C4-2B (cell line): ENCODE measurements around the gene CSMD2.

Source experiments
- CTCF ChIP-seq: fragments of 450-650 bp; conservative IDR thresholded peaks from 2 replicates; pipeline ENCODE4 v1.5.1; 2017; ENCODE audit warnings: mild to moderate bottlenecking
- ZFX ChIP-seq: fragments of 450-650 bp; IDR thresholded peaks from 2 replicates; pipeline ENCODE4 v1.6.1; 2017

GRCh38 chr1:33508151-33508550 is 656.9 kb downstream of the CSMD2 start:
- TF ChIP-seq CTCF = no peak
- TF ChIP-seq ZFX = no peak
